Daoy (cell line): ENCODE data around the gene OTOGL. TPM values are rescaled to one million over a fixed set of nuclear protein-coding genes. Genes with fewer than 3 reads are reported as not detected.
A peak's percentile ranks its signal among the peaks of the same experiment; 100 is the strongest.
"Not testable (repeated sequence)": the region's sequence is repeated elsewhere in the genome, so short reads cannot be mapped to it uniquely, and the experiment has no call there.

ENCODE experiments used
- DNase-seq: peaks from one replicate; pipeline ENCODE4 v3.0.0-alpha.2; 2015; ENCODE audit warnings: low read depth
- total RNA-seq: library from RNA; depleted of rRNA; stranded (reverse); fragments of >200 nt; shearing (Covaris generic); gene quantifications from 2 replicates; pipeline ENCODE4 v1.2.3, GENCODE V29; 2014

The OTOGL gene
- total RNA-seq, 1 experiment from 2014 or later = 1.0 TPM

- peak; percentile 69 for DNase-seq
These were observed 127.2 kb downstream of the OTOGL start for GRCh38 chr12:80226576-80226975.

- not testable (repeated sequence) for DNase-seq
These were observed 128.6 kb downstream of the OTOGL start for GRCh38 chr12:80227904-80228303.

- DNase-seq = peak; percentile 19
These were observed 130.7 kb downstream of the OTOGL start for GRCh38 chr12:80230068-80230467.

GRCh38 chr12:80232837-80233236 lies 133.5 kb downstream of the OTOGL start:
- no peak for DNase-seq

- no peak for DNase-seq
These were observed 134.6 kb downstream of the OTOGL start for GRCh38 chr12:80233926-80234325.

GRCh38 chr12:80234667-80235066 lies 135.3 kb downstream of the OTOGL start:
- DNase-seq = no peak

- no peak for DNase-seq
These were observed 136.6 kb downstream of the OTOGL start for GRCh38 chr12:80235944-80236343.

GRCh38 chr12:80239867-80240266 lies 140.5 kb downstream of the OTOGL start:
- no peak for DNase-seq

GRCh38 chr12:80241576-80242273 lies 142.4 kb downstream of the OTOGL start:
- DNase-seq = peak; percentile 10

- no peak for DNase-seq
These were observed 143.0 kb downstream of the OTOGL start for GRCh38 chr12:80242321-80242720.

GRCh38 chr12:80249581-80249980 lies 150.2 kb downstream of the OTOGL start:
- DNase-seq = not testable (repeated sequence)

GRCh38 chr12:80257920-80258319 lies 158.6 kb downstream of the OTOGL start:
- no peak for DNase-seq

GRCh38 chr12:80260269-80260668 lies 160.9 kb downstream of the OTOGL start:
- no peak for DNase-seq

GRCh38 chr12:80261403-80261802 lies 162.1 kb downstream of the OTOGL start:
- DNase-seq = no peak

- DNase-seq = peak; percentile 12
These were observed 163.0 kb downstream of the OTOGL start for GRCh38 chr12:80262346-80262745.

- no peak for DNase-seq
These were observed 163.4 kb downstream of the OTOGL start for GRCh38 chr12:80262771-80263170.

GRCh38 chr12:80264386-80264785 lies 165.0 kb downstream of the OTOGL start:
- DNase-seq = no peak

- DNase-seq = no peak
These were observed 165.6 kb downstream of the OTOGL start for GRCh38 chr12:80264891-80265290.

GRCh38 chr12:80268924-80269749 lies 169.8 kb downstream of the OTOGL start:
- DNase-seq = peak; percentile 86

- DNase-seq = peak; percentile 50
These were observed 170.6 kb downstream of the OTOGL start for GRCh38 chr12:80269803-80270552.

- no peak for DNase-seq
These were observed 172.4 kb downstream of the OTOGL start for GRCh38 chr12:80271780-80272179.

- no peak for DNase-seq
These were observed 173.1 kb downstream of the OTOGL start for GRCh38 chr12:80272387-80272915.
